HUES48 (cell line): ENCODE data around the gene PDE12.
"Not testable (repeated sequence)": the region's sequence is repeated elsewhere in the genome, so short reads cannot be mapped to it uniquely, and the experiment has no call there.

ENCODE experiments used
- H3K27ac ChIP-seq: one replicate; pipeline ENCODE4 v1.7.0; 2013; ENCODE audit warnings: low read depth, low read length, inconsistent platforms
- H3K27me3 ChIP-seq: 2 replicates; pipeline ENCODE4 v1.6.1; 2013; ENCODE audit warnings: mild to moderate bottlenecking, low read length; ENCODE audit not compliant: control insufficient read depth, insufficient read depth
- H3K36me3 ChIP-seq: 2 replicates; pipeline ENCODE4 v1.6.1; 2013; ENCODE audit warnings: low read length; ENCODE audit not compliant: control insufficient read depth, insufficient read depth
- H3K4me1 ChIP-seq: 2 replicates; pipeline ENCODE4 v1.6.1; 2013; ENCODE audit warnings: mild to moderate bottlenecking, low read length; ENCODE audit not compliant: control insufficient read depth, insufficient read depth
- H3K4me3 ChIP-seq: 2 replicates; pipeline ENCODE4 v1.5.1; 2013; ENCODE audit warnings: mild to moderate bottlenecking, low read depth, low read length
- H3K9ac ChIP-seq: 2 replicates; pipeline ENCODE4 v1.6.1; 2013; ENCODE audit warnings: mild to moderate bottlenecking, low read depth, low read length, moderate library complexity
- H3K9me3 ChIP-seq: 2 replicates; pipeline ENCODE4 v1.6.1; 2013; ENCODE audit warnings: low read length; ENCODE audit not compliant: control insufficient read depth, insufficient read depth

The PDE12 gene

GRCh38 chr3:57587905-57588304 lies 31.8 kb downstream of the PDE12 start:
- H3K36me3 ChIP-seq: peaks cover 24% of the 10 kb centered on the region
- no peaks in the 10 kb centered on the region for H3K9me3 ChIP-seq
- H3K4me3 ChIP-seq: no peak overlapping the region
- no peak overlapping the region for H3K27ac ChIP-seq
- H3K27me3 ChIP-seq: no peaks in the 10 kb centered on the region
- no peak overlapping the region for H3K9ac ChIP-seq
- no peaks in the 10 kb centered on the region for H3K4me1 ChIP-seq

DNA sequence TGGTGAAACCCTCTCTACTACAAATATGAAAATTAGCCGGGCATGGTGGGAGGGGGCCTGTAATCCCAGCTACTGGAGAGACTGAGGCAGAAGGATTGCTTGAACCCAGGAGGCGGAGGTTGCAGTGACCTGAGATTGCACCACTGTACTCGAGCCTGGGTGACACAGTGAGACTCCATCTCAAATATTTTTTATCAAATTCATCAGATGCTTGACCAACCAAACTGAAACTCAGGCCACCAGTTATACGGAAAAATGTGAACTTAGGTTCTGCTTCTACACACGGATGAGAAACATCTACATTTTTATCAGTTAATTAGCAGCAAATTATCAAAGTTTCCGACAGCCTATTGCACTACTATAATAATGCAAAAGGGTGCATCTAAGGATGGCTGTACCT lies 36.2 kb downstream of the PDE12 start:
- Histone ChIP-seq H3K36me3 (peaks cover 25% of the 10 kb centered on the region), H3K9ac (no peak overlapping the region), H3K27ac (no peak overlapping the region), H3K4me3 (no peak overlapping the region), H3K9me3 (no peaks in the 10 kb centered on the region), H3K27me3 (no peaks in the 10 kb centered on the region), H3K4me1 (peaks cover 15% of the 10 kb centered on the region; the same call in 1 of the 2 replicates)

GRCh38 chr3:57594144-57594543 lies 38.1 kb downstream of the PDE12 start:
- peaks cover 19% of the 10 kb centered on the region for H3K4me1 ChIP-seq
- H3K36me3 ChIP-seq: peaks cover 25% of the 10 kb centered on the region
- no peaks in the 10 kb centered on the region for H3K9me3 ChIP-seq
- H3K27me3 ChIP-seq: no peaks in the 10 kb centered on the region
- 0 out of 2 replicates have a peak overlapping the region, but pooled peaks have one; percentile 97 for H3K4me3 ChIP-seq
- no peak overlapping the region for H3K9ac ChIP-seq
- H3K27ac ChIP-seq: no peak overlapping the region

DNA sequence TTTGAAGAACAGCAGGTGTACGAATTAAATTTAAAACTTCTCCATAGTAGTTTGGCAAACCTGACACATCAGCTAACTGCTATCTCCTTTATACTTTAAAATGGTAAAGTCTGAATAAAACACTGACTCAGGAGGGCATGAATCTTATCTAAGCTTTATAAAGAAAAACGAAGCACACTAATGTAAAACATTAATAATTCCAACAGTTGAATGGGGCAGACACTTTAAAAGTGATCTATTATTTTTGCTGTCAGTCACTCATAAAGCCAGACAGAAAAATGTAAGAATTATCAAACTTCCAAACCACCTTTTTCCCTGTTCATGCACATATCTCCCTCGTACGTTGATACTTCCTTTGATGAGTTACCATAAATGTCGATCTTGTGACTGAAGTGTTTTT lies 38.5 kb downstream of the PDE12 start:
- Histone ChIP-seq H3K4me1 (peaks cover 19% of the 10 kb centered on the region), H3K27ac (no peak overlapping the region), H3K9me3 (no peaks in the 10 kb centered on the region), H3K36me3 (peaks cover 25% of the 10 kb centered on the region), H3K27me3 (no peaks in the 10 kb centered on the region), H3K9ac (no peak overlapping the region; the same call in 1 of the 2 replicates), H3K4me3 (peak overlapping the region; percentile 97; the same call in 1 of the 2 replicates)

DNA sequence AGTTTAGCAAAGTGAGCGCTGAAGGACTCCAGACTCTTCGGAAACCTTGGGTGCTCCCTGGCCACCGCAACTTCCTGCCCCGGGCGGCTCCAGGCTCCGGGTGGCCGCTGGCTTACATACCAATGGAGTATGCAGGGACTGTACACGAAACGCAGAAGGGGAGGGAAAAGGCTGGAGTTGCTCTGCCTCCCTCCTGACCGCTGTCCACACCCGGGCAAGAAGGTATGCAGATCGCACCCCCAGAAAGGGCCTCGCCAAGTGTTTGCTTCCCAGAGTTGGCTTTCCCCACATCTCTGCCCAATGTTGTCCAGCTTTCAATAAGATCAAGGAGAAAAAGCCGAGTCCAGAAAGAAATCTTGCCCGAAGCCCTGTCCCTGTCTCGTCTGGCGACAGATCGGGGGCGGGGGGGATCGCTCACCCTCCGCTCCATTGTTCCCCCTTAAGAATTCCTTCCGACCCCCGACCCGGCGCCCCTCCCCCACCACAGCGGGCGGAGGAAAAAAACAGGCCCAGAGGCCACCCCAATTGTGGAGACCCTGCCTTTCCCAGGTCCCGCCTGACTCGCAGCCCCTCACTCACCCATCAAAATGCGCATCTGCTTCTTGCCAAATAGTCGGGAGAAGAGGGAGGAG lies 40.5 kb downstream of the PDE12 start:
- Histone ChIP-seq H3K9ac (peak overlapping the region; percentile 98), H3K27me3 (no peaks in the 10 kb centered on the region), H3K9me3 (no peaks in the 10 kb centered on the region), H3K4me3 (peak overlapping the region; percentile 97), H3K36me3 (peaks cover 25% of the 10 kb centered on the region), H3K4me1 (peaks cover 19% of the 10 kb centered on the region), H3K27ac (peak overlapping the region; percentile 99)

DNA sequence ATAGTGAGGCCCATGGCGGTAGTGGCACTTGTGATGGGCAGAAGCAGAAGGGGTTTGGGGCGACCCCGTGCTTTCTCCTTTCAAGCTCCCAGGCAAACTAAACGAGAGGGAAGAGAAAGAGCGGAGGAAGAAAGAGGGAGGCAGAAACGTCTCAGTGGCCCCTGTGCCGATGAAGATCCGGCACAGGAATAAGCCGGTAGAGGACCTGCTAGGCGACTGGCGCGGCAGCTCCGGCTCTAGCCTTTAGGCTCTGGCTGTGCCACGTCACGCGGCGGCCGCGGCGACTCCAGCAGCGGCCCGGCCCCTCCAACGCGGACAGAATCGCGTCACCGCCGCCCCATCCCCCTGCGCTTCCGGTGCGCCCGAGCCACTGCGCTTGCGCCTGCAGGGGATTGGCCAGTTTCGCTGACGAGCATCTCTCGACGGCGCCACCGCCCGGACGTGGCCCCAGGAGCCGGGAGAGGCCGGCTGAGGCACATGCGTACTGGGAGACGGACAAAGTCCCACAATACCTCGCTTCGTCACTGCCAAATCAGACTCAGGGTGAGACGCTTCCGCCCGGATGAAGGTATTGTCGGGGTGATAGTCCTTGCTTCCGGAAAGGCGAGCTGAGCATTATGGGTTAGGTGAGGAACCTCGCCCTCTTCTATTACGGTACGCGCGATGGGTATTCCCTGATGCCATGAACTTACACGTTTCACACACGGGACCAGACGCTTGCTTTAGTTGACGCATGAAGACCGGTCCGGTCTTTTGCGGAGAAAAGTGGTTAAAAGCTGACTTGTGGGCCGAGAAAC lies 41.3 kb downstream of the PDE12 start, which contains the start of gene ARF4:
TSS of gene ARF4 (minus strand) at position 218 of the 797 bp plus-strand sequence. CDS start at position 14, 204 bp downstream.
- no peaks in the 10 kb centered on the region for H3K9me3 ChIP-seq
- peak within 1 kb of the TSS; percentile 97 for H3K4me3 ChIP-seq
- H3K27ac ChIP-seq: peak within 1 kb of the TSS; percentile 99
- H3K9ac ChIP-seq: peak within 1 kb of the TSS; percentile 98
- peaks cover 19% of the 10 kb centered on the region for H3K4me1 ChIP-seq
- no peaks in the 10 kb centered on the region for H3K27me3 ChIP-seq
- H3K36me3 ChIP-seq: peaks cover 22% of the 10 kb centered on the region

DNA sequence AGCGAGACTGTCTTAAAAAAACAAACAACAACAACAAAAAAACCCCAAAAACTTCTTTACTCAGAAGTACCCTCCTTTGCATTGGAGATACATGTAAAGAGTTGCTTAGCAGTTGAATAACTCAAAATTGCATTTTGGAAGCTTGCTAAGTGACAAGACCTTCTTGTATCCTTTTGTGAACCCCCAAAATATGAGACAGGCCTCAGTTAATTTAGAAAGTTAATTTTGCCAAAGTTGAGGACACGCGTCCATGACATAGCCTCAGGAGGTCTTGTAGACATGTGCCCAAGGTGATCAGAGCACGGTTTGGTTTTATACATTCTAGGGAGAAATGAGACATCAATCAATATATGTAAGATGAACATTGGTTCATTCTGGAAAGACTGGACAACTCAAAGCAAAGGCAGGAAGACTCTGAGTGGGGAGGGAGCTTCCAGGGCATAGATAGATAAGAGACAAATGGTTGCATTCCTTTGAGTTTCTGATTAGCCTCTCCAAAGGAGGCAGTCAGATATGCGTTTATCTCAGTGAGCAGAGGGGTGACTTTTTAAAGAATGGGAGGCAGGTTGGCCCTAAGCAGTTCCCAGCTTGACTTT lies 42.8 kb downstream of the PDE12 start:
- peak overlapping the region; percentile 97 for H3K4me3 ChIP-seq
- peaks cover 19% of the 10 kb centered on the region for H3K4me1 ChIP-seq
- peak overlapping the region; percentile 99 for H3K27ac ChIP-seq
- peaks cover 14% of the 10 kb centered on the region for H3K36me3 ChIP-seq
- H3K9ac ChIP-seq: peak overlapping the region; percentile 25; the same call in 1 of the 2 replicates
- H3K27me3 ChIP-seq: no peaks in the 10 kb centered on the region
- no peaks in the 10 kb centered on the region for H3K9me3 ChIP-seq

DNA sequence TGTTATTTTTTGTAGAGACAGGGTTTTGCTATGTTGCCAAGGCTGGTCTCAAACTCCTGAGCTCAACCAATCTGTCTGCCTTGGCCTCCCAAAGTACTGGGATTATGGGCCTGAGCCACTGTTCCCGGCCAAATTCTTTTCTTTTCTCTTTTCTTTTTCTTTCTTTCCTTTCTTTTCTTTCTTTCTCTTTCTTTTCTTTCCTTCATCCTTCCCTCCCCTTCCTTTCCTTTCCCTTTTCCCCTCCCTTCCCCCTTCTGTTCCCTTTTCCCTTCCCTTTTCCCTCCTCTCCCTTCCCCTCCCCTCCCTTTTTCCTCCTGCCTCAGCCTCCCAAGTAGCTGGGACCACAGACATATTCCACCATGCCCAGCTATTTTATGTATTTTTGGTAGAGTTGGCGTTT lies 44.1 kb downstream of the PDE12 start:
- H3K9ac ChIP-seq: no peak overlapping the region
- peaks cover 3% of the 10 kb centered on the region; the same call in 1 of the 2 replicates for H3K9me3 ChIP-seq
- H3K27me3 ChIP-seq: no peaks in the 10 kb centered on the region
- peaks cover 11% of the 10 kb centered on the region for H3K4me1 ChIP-seq
- peaks cover 3% of the 10 kb centered on the region for H3K36me3 ChIP-seq
- no peak overlapping the region for H3K27ac ChIP-seq
- no peak overlapping the region for H3K4me3 ChIP-seq

- no peaks in the 10 kb centered on the region for H3K27me3 ChIP-seq
- H3K4me3 ChIP-seq: no peak overlapping the region
- no peaks in the 10 kb centered on the region for H3K36me3 ChIP-seq
- H3K9ac ChIP-seq: no peak overlapping the region
- H3K4me1 ChIP-seq: no peaks in the 10 kb centered on the region
- H3K9me3 ChIP-seq: peaks cover 3% of the 10 kb centered on the region; the same call in 1 of the 2 replicates
- no peak overlapping the region for H3K27ac ChIP-seq
Measured at GRCh38 chr3:57604971-57605370, 48.9 kb downstream of the PDE12 start.

DNA sequence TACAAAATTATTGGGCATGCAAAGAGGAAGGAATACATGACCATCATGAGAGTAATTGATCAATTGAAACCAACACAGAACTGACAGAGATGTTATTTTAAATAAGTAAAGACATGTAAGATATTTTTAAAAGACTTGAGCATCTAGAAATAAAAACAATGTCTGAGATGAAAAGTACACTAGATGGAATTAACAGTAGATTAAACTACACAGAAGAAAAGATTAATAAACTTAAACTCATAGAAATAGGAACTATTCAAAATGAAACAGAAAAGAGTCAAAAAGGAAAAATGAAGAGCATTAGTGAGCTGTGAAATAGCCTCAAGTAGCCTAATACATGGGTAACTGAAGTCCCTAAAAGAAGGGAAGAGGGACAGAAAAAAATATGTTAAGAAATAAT lies 49.6 kb downstream of the PDE12 start:
- Histone ChIP-seq H3K9ac (no peak overlapping the region), H3K27ac (no peak overlapping the region), H3K4me1 (no peaks in the 10 kb centered on the region), H3K4me3 (no peak overlapping the region), H3K9me3 (peaks cover 3% of the 10 kb centered on the region; the same call in 1 of the 2 replicates), H3K27me3 (no peaks in the 10 kb centered on the region), H3K36me3 (no peaks in the 10 kb centered on the region)

DNA sequence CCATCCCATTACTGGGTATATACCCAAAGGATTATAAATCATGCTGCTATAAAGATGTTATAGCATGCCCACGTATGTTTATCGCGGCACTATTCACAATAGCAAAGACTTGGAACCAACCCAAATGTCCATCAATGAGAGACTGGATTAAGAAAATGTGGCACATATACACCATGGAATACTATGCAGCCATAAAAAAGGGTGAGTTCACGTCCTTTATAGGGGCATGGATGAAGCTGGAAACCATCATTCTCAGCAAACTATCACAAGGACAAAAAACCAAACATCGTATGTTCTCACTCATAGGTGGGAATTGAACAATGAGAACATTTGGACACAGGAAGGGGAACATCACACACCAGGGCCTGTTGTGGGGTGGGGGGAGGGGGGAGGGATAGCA lies 55.8 kb downstream of the PDE12 start:
- not testable (repeated sequence) for H3K9me3 ChIP-seq, H3K27ac ChIP-seq, H3K4me1 ChIP-seq, H3K27me3 ChIP-seq, H3K36me3 ChIP-seq, H3K4me3 ChIP-seq, H3K9ac ChIP-seq
